Fibroblast of the conjunctiva (primary cell): Measurements from ENCODE around the gene RAPGEF5.
"Not testable (repeated sequence)": the region's sequence is repeated elsewhere in the genome, so short reads cannot be mapped to it uniquely, and the experiment has no call there.

Experiments
- DNase-seq: peaks from one replicate; pipeline ENCODE4 v3.0.0-alpha.2; 2010; ENCODE audit warnings: low read depth

RAPGEF5 gene

DNA sequence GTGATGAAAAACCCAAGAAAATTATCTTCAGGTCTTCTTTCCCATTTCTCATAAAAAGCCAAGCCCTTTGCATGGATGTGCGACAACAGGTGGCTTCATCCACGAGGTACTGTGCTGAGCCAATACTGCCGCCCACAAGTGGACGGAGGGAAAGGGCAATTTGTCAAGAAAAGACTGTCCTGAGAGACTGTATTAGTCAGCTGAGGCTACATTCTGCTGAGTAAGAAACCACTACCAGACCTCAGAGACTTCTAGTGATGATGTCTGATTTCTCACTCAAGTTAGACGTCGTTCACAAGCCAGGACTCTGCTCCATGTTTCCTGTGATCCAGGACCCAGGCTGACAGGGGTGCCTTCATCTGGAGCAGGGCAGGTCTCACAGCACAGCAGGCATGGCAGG is 239.7 kb downstream of the RAPGEF5 start:
- DNase-seq: no peak

DNA sequence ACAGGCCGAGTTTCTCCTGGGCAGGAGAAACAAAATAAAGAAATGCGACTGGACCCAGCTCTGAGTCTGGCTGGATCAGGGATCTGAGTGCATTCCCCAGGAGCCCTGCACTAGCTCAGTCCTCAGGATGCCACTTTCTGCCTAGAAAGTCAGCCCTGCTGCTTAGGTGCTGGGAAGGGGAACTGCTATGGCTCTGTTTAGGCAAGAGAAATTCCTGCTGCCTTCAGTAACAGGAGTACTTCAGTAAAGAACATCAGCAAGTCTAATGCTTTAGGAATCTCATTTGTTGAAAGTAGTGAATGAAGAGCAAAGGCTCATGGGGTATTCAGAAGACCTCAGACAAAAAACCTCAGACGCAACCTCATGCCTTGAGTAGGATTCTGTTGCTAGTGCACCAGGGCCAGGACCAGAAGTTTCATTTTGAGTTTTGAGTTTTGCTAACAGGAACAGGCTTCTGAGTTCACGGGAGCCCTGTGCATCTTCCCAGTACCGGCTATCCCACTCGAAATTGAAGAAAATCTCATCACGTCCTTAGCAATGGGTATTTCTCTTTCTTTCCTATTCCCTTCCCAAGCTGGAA is 240.4 kb downstream of the RAPGEF5 start:
- DNase-seq: no peak

- no peak for DNase-seq
These were observed 241.3 kb downstream of the RAPGEF5 start for GRCh38 chr7:22115689-22116088.

DNA sequence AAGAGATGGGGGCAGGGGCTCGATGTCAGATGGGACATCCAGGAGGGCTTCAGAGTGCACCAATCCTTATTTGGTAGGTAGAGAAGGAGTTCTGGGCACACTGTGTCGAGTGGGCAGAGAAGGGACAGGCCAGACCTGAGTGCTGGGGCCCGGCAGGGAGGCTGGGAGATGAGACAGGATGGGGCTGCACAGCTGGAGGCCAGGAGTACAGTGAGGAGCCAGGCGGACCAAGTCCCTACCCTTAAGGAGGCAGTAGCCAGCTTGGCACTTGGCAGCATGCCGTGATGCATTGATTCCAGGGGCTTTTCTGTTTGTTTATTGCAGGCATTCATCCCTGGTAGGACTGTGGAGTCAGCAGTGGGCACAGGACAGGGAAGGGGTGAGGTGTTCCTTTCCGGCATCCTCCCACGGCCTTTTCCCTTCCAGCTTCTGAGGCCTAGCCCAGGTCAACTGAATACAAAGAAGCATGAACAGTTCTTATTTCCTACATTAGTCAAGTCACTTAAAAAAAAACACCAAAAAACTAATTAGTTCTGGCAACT is 242.4 kb downstream of the RAPGEF5 start:
- no peak for DNase-seq

GRCh38 chr7:22113041-22113440 is 243.9 kb downstream of the RAPGEF5 start:
- no peak for DNase-seq

DNA sequence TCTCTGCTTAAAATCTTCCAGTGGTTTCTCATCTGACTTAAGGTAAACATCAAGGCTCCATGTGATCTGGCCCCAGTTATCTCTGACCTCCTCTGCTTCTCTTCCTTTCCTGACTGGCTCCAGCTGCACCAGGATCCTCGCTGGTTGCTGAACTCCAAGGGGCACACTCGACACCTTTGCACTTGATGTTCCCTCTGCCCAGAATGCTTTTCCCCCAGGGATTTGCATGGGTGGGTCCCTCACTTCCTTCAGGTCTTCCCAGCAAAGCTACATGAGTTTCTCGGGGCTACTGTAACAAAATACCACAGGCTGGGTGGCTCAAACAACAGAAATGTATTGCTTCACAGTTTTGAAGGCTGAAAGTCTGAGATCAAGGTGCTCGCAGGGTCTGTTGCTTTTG is 245.3 kb downstream of the RAPGEF5 start:
- DNase-seq: no peak

DNA sequence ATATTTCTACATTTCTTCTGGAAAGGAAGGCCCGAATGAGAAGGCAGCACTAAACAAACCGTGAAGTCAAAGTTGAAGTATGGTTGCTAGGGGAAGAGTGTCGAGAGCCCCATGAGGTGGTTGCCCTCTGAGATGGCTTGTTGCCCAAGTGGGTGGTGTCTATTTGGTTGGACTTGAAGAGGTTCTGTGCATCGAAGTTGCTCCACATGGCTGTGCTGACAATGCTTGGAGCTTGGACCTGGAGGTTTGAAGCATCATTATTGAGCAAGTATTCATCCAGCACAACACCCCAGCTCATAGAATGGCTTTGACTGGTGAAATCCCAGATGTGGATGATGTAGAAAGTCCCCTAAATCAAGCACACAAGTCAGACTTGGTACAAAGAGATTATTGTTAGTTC is 246.1 kb downstream of the RAPGEF5 start:
- DNase-seq: no peak

- DNase-seq: peak; percentile 82
These were observed 246.6 kb downstream of the RAPGEF5 start for GRCh38 chr7:22110227-22110839.

- DNase-seq: peak; percentile 5
These were observed 247.2 kb downstream of the RAPGEF5 start for GRCh38 chr7:22109761-22110160.

- DNase-seq: no peak
These were observed 248.7 kb downstream of the RAPGEF5 start for GRCh38 chr7:22108151-22108845.

- no peak for DNase-seq
These were observed 251.4 kb downstream of the RAPGEF5 start for GRCh38 chr7:22105550-22105949.

GRCh38 chr7:22094413-22095342 is 262.3 kb downstream of the RAPGEF5 start:
- DNase-seq: no peak

GRCh38 chr7:22093936-22094335 is 263.0 kb downstream of the RAPGEF5 start:
- DNase-seq: no peak

DNA sequence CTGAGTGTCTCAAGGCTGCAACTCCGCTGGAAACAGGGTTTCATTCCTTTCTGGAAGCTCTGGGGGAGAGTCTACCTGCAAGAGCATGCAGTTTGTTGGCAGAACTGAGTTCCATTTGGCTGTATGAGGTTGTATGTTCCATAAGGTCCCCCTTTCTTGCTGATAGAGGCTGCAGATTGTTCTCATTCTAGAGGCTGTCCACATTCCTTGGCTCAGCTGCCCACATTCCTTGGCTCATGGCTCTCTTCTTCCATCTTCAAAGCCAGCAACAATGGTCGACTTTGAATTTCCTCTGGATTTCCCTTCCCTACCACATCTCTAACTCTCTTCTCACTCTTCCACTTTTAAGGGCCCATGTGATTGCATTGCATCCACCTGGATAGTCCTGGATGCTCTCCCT is 264.0 kb downstream of the RAPGEF5 start:
- DNase-seq: no peak

GRCh38 chr7:22090958-22091525 is 265.9 kb downstream of the RAPGEF5 start:
- not testable (repeated sequence) for DNase-seq

- DNase-seq: no peak
These were observed 266.4 kb downstream of the RAPGEF5 start for GRCh38 chr7:22090512-22090911.

- DNase-seq: no peak
These were observed 266.8 kb downstream of the RAPGEF5 start for GRCh38 chr7:22090107-22090506.

- DNase-seq: no peak
These were observed 268.1 kb downstream of the RAPGEF5 start for GRCh38 chr7:22088827-22089226.

GRCh38 chr7:22087861-22088260 is 269.1 kb downstream of the RAPGEF5 start:
- DNase-seq: no peak

- DNase-seq: no peak
These were observed 273.2 kb downstream of the RAPGEF5 start for GRCh38 chr7:22083704-22084240.

DNA sequence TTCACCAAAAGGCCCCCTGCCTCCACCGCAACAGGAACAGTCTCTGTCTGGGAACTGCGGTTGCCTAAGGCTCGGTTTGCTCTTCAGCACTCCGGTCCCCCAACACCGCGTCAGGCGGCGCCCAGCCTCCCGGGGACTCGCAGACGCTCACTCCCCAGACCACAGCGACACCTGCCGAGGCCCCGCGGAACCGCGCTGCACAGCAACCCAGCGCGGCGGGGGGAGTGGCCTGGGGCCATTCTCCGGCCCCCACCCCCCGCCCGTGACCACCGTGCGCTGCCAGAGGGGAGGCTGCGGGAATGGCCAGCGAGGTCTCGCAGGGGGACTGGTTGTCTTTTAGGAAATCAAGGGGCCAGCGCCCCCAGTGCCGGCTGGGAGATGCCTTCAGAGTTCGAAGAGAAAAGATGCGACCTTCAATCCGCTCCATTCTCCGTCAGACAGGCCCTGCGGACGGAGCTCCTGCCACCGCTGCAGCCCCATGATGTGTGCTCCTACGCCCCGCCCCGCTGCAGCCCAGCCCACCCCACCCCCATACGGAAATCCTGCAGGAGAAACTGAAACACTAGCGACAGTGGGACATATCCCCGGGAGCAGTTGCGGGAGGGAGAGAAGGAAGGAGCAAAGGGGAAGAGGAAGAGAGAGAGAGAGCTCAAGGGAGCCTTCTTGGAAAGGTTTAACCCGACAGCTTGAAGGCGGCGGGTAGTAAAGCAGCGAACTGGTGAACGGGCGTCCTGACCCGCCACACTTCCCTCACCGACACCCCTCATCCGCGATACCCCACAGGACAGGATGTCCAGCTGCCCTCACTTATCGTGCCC is 273.9 kb downstream of the RAPGEF5 start:
- peak; percentile 53 for DNase-seq
